B cell (primary cell): ENCODE results near the gene DENND4B. TPM values are rescaled to one million over a fixed set of nuclear protein-coding genes. Genes with fewer than 3 reads are reported as not detected.
"Not testable (repeated sequence)": the region's sequence is repeated elsewhere in the genome, so short reads cannot be mapped to it uniquely, and the experiment has no call there.

Source experiments
- ATAC-seq: fragments of 200-7000 bp; cut with Tn5 transposase; one replicate; pipeline ENCODE4 v1.10.0; 2021; ENCODE audit warnings: low read depth, mild to moderate bottlenecking, moderate number of reproducible peaks, moderate library complexity
- CTCF ChIA-PET: fragments of 350-600 bp; sonication (Branson Sonifier 250); formaldehyde crosslinking; loops from one replicate; lab custom pipeline; 2021; ENCODE audit warnings: antibody characterized with exemption, inconsistent platforms; lab: Charles Lee
- POLR2A ChIA-PET: fragments of 350-600 bp; sonication (Branson Sonifier 250); formaldehyde crosslinking; loops from one replicate; lab custom pipeline; 2021; ENCODE audit warnings: antibody characterized with exemption; lab: Charles Lee
- DNase-seq: peaks from one replicate; pipeline ENCODE4 v3.0.0; 2013
- H2AFZ ChIP-seq: 2 replicates; pipeline ENCODE4 v1.6.1; 2012; ENCODE audit warnings: mild to moderate bottlenecking, low read depth, low read length; ENCODE audit not compliant: insufficient read depth, poor library complexity, severe bottlenecking
- H3K27ac ChIP-seq, 2 donors: 1 replicate in 1 of 2; 2 replicates in 1 of 2; pipeline ENCODE4 v1.5.1; 2012 to 2013; ENCODE audit warnings: low read length in 2 of 2, mild to moderate bottlenecking in 2 of 2, moderate library complexity in 1 of 2
- H3K27me3 ChIP-seq, 4 experiments: fragments of 200-600 bp in 1 of 4; sonication (generic) in 1 of 4; replicated peaks in 1 of 4; 1 replicate in 2 of 4; 2 replicates in 2 of 4; pipeline versions ENCODE4 v1.6.1 to v1.7.0; 2013 to 2016; ENCODE audit warnings: low read length in 3 of 4, mild to moderate bottlenecking in 2 of 4, mixed read lengths in 1 of 4, moderate library complexity in 1 of 4; ENCODE audit not compliant: insufficient read depth in 4 of 4, control insufficient read depth in 3 of 4; ENCODE audit errors: control extremely low read depth in 1 of 4
- H3K36me3 ChIP-seq, 2 experiments: replicated peaks in 1 of 2; 1 replicate in 1 of 2; 2 replicates in 1 of 2; pipeline versions ENCODE4 v1.6.1 to v1.7.1; 2013; ENCODE audit warnings: low read length in 1 of 2; ENCODE audit not compliant: insufficient read depth in 2 of 2, control insufficient read depth in 1 of 2; ENCODE audit errors: control extremely low read depth in 1 of 2, extremely low read depth in 1 of 2
- H3K4me1 ChIP-seq, 2 donors: fragments of 200-600 bp in 1 of 2; sonication (generic) in 1 of 2; 1 replicate in 1 of 2; 2 replicates in 1 of 2; pipeline versions ENCODE4 v1.5.1 to v1.6.1; 2013 to 2017; ENCODE audit warnings: low read length in 2 of 2; ENCODE audit not compliant: control insufficient read depth in 2 of 2, insufficient read depth in 2 of 2
- H3K4me2 ChIP-seq: replicated peaks from 2 replicates; pipeline ENCODE3; 2012; ENCODE audit warnings: mild to moderate bottlenecking, low read depth, low read length; ENCODE audit not compliant: poor library complexity, severe bottlenecking
- H3K4me3 ChIP-seq, 5 experiments: fragments of 200-600 bp in 1 of 5; sonication (generic) in 1 of 5; 1 replicate in 3 of 5; 2 replicates in 2 of 5; pipeline versions ENCODE4 v1.5.1 to v1.7.0; 2011 to 2016; ENCODE audit warnings: low read length in 4 of 5, mild to moderate bottlenecking in 4 of 5, low read depth in 2 of 5, control low read depth in 1 of 5, moderate library complexity in 1 of 5; ENCODE audit not compliant: insufficient read depth in 1 of 5; ENCODE audit errors: control extremely low read depth in 1 of 5, extremely low read depth in 1 of 5
- H3K79me2 ChIP-seq: fragments of 200-600 bp; sonication (generic); one replicate; pipeline ENCODE4 v1.6.0; 2016; ENCODE audit warnings: low read length; ENCODE audit not compliant: control insufficient read depth, insufficient read depth
- H3K9ac ChIP-seq: fragments of 200-600 bp; sonication (generic); 2 replicates; pipeline ENCODE4 v1.6.1; 2017; ENCODE audit warnings: mild to moderate bottlenecking, low read length, moderate library complexity
- H3K9me3 ChIP-seq, 3 donors: one replicate each; pipeline versions ENCODE4 v1.6.1 to v1.7.1; 2013; ENCODE audit warnings: low read length in 2 of 3; ENCODE audit not compliant: control insufficient read depth in 2 of 3, insufficient read depth in 1 of 3; ENCODE audit errors: control extremely low read depth in 1 of 3
- H4K20me1 ChIP-seq: 2 replicates; pipeline ENCODE4 v1.6.0; 2012; ENCODE audit warnings: mild to moderate bottlenecking, low read length; ENCODE audit not compliant: insufficient read depth, control insufficient read depth, poor library complexity, severe bottlenecking
- H3K27ac Mint-ChIP-seq: one replicate; pipeline ENCODE4 v1.8.0; 2021; ENCODE audit warnings: mixed read lengths
- H3K27me3 Mint-ChIP-seq: one replicate; pipeline ENCODE4 v1.8.0; 2021; ENCODE audit warnings: mixed read lengths
- H3K4me1 Mint-ChIP-seq: one replicate; pipeline ENCODE4 v1.8.0; 2021; ENCODE audit warnings: mixed read lengths
- H3K4me3 Mint-ChIP-seq: one replicate; pipeline ENCODE4 v1.8.0; 2021; ENCODE audit warnings: mixed read lengths
- H3K9me3 Mint-ChIP-seq: one replicate; pipeline ENCODE4 v1.8.0; 2022; ENCODE audit warnings: mixed read lengths; ENCODE audit not compliant: insufficient read depth
- CTCF ChIP-seq: fragments of 200-600 bp; IDR thresholded peaks from one replicate; pipeline ENCODE4 v1.8.0; 2022; ENCODE audit warnings: antibody characterized with exemption, mild to moderate bottlenecking
- EZH2 ChIP-seq: IDR thresholded peaks from 2 replicates; pipeline ENCODE4 v1.6.1; 2012; ENCODE audit warnings: borderline replicate concordance, low read depth, mild to moderate bottlenecking, moderate library complexity, low read length; ENCODE audit not compliant: insufficient read depth, poor library complexity, severe bottlenecking
- WGBS: methylation state at CpG from one replicate; pipeline ENCODE4 v1.1.5; 2013; ENCODE audit warnings: missing lambda C conversion rate; ENCODE audit not compliant: insufficient coverage; 5-methylcytosine and 5-hydroxymethylcytosine counted together
- intact Hi-C: fragments of 100-400 bp; cut with micrococcal nuclease; formaldehyde crosslinking; loops from one replicate; pipeline ENCODE4 v1.10.0; 2022
- polyA plus RNA-seq: library from polyadenylated mRNA; depleted of rRNA; stranded (reverse); fragments of >200 nt; gene quantifications from 2 replicates; pipeline ENCODE4 v1.2.3, GENCODE V29; 2012
- total RNA-seq, 2 donors: library from RNA; stranded (reverse); fragments of 120-200 nt in 1 of 2; gene quantifications; 1 replicate in 1 of 2; 2 replicates in 1 of 2; pipeline versions ENCODE4 v1.2.3 to v1.2.4, GENCODE V29; 2013 to 2022

Gene DENND4B
- total and polyA plus RNA-seq, 2 donors (not counting 1 experiment from before 2014, with no cell fraction given), result 275 to 389 TPM

DNA sequence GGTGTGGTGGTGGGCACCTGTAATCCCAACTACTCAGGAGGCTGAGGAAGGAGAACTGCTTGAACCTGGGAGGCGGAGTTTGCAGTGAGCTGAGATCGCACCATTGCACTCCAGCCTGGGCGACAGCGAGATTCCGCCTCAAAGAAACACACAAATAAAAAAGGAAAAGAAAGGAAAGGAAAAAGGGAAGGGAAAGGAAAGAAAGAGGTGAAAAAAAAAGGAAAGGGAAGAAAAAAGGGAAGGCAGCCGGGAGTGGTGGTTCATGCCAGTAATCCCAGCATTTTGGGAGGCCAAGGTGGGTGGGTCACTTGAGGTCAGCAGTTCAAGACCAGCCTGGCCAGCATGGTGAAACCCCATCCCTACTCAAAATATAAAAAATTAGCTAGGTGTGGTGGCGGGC is 55.5 kb downstream of the DENND4B start:
- intact Hi-C loops, H3K4me3 Mint-ChIP-seq, H3K27ac Mint-ChIP-seq, H3K4me2 ChIP-seq, H3K27ac ChIP-seq, H3K27me3 ChIP-seq, H2AFZ ChIP-seq, DNase-seq, H3K9me3 ChIP-seq, H3K4me3 ChIP-seq, ATAC-seq, H3K9ac ChIP-seq, H3K9me3 Mint-ChIP-seq, H3K27me3 Mint-ChIP-seq, CTCF ChIA-PET: not testable (repeated sequence)
- WGBS, result no CpG with 5 or more reads among the region's 7 CpGs
- H3K4me1 Mint-ChIP-seq, result peaks cover 43% of the 10 kb centered on the region
- peaks cover 0 to 20% of the 10 kb centered on the region in 2 experiments for H3K36me3 ChIP-seq
- H3K4me1 ChIP-seq, result peaks cover 13 to 22% of the 10 kb centered on the region in 2 donors
- H3K79me2 ChIP-seq, result peaks cover 99% of the 10 kb centered on the region
- H4K20me1 ChIP-seq, result peaks cover 80% of the 10 kb centered on the region
- POLR2A ChIA-PET, result interaction anchor here (0.6 kb wide), 2 partner anchors 105 to 603 kb away, joined by 5 to 6 read pairs; no protein-coding TSS in a partner anchor

DNA sequence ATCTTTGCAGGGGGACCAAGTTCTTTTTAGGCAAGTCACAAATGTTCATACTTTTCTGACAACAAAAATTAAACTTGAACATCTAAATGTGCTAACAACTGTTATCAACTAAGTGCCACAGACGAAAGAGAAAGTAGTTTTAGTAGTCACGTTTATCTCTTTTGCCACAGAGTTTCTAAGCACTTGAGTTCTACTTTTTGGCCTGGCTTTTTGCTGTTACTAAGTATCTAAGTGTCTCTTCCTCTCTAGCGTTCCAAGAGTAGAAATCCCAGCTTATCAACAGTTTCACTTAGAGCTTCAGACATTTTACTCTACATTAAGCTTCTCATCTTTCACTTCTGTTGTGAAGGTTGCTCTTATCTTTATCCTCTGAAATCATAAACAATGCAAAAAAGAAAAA is 58.0 kb downstream of the DENND4B start:
- no peak for TF ChIP-seq EZH2
- TF ChIP-seq CTCF, result no peak
- no peak overlapping the region for H2AFZ ChIP-seq
- peaks cover 6 to 15% of the 10 kb centered on the region in 2 donors for H3K4me1 ChIP-seq
- Mint-ChIP-seq H3K4me3 (peak overlapping the region; percentile 14), H3K9me3 (no peaks in the 10 kb centered on the region), H3K27me3 (no peaks in the 10 kb centered on the region), H3K4me1 (peaks cover 39% of the 10 kb centered on the region), H3K27ac (peak overlapping the region; percentile 10)
- intact Hi-C loops, result no loop called here
- ChIA-PET POLR2A (no interaction called here), CTCF (interaction anchor here (0.5 kb wide), 1 partner anchor 49 kb away, joined by 3 read pairs; no protein-coding TSS in a partner anchor)
- no CpG with 5 or more reads among the region's 3 CpGs for WGBS
- H3K27ac ChIP-seq, result peak overlapping the region in 1 of 2 donors; percentile 62
- H3K36me3 ChIP-seq, result peaks cover 0 to 23% of the 10 kb centered on the region in 2 experiments
- peak overlapping the region; percentile 12 for H3K4me2 ChIP-seq
- H3K9ac ChIP-seq, result peak overlapping the region; percentile 4
- ATAC-seq, result no peak
- DNase-seq, result no peak
- no peaks in the 10 kb centered on the region for H3K27me3 ChIP-seq
- peaks cover 88% of the 10 kb centered on the region for H4K20me1 ChIP-seq
- no peak overlapping the region for H3K4me3 ChIP-seq
- no peaks in the 10 kb centered on the region for H3K9me3 ChIP-seq
- peaks cover 100% of the 10 kb centered on the region for H3K79me2 ChIP-seq
